Erythroblast (primary cell): ENCODE results near the gene SOAT2.

ENCODE experiments used
- GATA1 ChIP-seq: IDR thresholded peaks from 2 replicates; pipeline ENCODE4 v1.6.1; 2011; ENCODE audit warnings: low read depth, mild to moderate bottlenecking, control low read depth, low read length, moderate library complexity
- POLR2A ChIP-seq: IDR thresholded peaks from 2 replicates; pipeline ENCODE4 v1.6.1; 2011; ENCODE audit warnings: mild to moderate bottlenecking, low read length

DNA sequence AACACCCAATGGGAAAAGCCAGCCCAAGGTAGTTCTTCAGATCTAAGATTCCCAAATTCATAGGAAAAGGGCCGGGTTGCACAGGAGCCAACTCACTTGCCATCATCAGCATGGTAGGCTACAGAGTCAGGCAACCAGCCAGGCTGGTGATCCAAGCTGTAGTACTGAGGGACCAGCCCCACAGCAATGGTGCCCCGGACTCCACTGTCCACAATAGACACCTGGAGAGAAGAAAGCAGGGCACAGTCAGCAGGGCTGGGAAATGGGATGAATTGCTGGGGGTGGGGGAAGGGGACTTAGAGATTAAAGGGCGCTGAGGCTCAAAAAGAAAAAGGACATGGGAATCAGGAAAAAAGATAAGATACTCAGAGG is 28.3 kb upstream of the SOAT2 start:
- no peak for TF ChIP-seq POLR2A
- no peak for TF ChIP-seq GATA1
